ENCODE data around the gene MAMDC2. TPM values are rescaled to one million over a fixed set of nuclear protein-coding genes. Genes with fewer than 3 reads are reported as not detected.

MAMDC2 gene
- total RNA-seq, 4 donors from 2014 or later, result 8.9 to 24.7 (median 17.4) TPM

DNA sequence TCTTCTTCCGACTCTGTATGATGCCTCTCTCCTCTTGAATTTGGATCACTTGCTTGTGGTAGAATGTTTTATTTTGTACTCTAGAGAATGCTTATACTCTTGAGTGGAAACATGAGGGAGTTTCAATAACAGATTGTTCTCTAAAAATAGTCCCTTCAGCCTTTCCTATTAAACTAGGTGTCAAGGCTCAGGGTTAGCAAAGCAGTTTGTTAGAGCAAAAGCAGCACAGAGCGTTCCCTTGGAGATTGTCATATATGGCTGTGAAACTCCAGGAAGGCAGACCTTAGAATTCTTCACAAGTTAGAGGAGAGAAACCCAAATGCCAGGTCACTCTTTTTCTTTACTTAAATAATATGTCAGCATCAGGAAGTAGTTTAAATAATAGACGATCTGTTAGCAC lies 33.0 kb downstream of the MAMDC2 start:
- Histone ChIP-seq H3K27ac (peak overlapping the region in 2 of 4 donors; percentile 64 to 76), H3K36me3 (no peaks in the 10 kb centered on the region), H3K4me1 (peaks cover 0 to 23% (median 0%) of the 10 kb centered on the region in 4 donors), H3K27me3 (no peaks in the 10 kb centered on the region), H3K4me3 (no peak overlapping the region), H3K9me3 (no peaks in the 10 kb centered on the region)
- no peak for TF ChIP-seq POLR2A (IDR thresholded peaks at IDR 0.05)
- TF ChIP-seq, protein P1, sequence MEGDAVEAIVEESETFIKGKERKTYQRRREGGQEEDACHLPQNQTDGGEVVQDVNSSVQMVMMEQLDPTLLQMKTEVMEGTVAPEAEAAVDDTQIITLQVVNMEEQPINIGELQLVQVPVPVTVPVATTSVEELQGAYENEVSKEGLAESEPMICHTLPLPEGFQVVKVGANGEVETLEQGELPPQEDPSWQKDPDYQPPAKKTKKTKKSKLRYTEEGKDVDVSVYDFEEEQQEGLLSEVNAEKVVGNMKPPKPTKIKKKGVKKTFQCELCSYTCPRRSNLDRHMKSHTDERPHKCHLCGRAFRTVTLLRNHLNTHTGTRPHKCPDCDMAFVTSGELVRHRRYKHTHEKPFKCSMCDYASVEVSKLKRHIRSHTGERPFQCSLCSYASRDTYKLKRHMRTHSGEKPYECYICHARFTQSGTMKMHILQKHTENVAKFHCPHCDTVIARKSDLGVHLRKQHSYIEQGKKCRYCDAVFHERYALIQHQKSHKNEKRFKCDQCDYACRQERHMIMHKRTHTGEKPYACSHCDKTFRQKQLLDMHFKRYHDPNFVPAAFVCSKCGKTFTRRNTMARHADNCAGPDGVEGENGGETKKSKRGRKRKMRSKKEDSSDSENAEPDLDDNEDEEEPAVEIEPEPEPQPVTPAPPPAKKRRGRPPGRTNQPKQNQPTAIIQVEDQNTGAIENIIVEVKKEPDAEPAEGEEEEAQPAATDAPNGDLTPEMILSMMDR (IDR thresholded peaks at IDR 0.05), result no peak
- DNase-seq, result no peak

DNA sequence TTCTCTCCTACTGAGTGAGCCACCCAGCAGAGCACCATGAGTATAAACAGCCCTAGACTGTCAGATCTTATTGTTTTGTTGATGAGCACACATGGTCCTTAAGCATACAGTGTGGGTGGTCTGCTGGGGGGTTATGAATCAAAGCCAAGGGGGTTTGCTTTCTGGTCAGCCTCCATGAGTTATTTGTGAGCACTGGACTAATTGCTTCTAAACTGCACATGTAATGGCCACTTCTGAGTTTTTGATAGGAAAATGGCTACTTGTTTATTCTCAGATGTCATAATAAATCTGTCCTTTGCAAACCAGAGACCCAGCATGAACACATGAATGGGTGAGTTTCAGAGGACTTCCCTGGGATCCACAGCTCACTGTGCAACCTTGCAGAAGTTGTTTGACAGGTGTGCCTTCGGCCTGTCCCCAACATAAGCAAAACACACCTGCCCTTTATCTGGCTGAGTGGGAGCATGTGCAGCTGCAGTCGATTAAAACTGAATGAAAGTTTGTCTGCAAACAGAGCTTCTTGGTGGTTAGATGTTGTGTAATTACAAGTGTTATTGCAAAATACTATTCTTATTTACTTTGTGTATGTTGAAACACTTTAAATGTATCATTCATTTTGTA lies 35.9 kb downstream of the MAMDC2 start:
- TF ChIP-seq POLR2A (IDR thresholded peaks at IDR 0.05), result no peak
- TF ChIP-seq, protein P1 (IDR thresholded peaks at IDR 0.05), result no peak
- no peak for DNase-seq
- Histone ChIP-seq H3K4me3 (no peak overlapping the region), H3K4me1 (peaks cover 0 to 17% (median 0%) of the 10 kb centered on the region in 4 donors), H3K36me3 (no peaks in the 10 kb centered on the region), H3K27ac (peak overlapping the region in 2 of 4 donors; percentile 48 to 76), H3K9me3 (no peaks in the 10 kb centered on the region), H3K27me3 (no peaks in the 10 kb centered on the region)

DNA sequence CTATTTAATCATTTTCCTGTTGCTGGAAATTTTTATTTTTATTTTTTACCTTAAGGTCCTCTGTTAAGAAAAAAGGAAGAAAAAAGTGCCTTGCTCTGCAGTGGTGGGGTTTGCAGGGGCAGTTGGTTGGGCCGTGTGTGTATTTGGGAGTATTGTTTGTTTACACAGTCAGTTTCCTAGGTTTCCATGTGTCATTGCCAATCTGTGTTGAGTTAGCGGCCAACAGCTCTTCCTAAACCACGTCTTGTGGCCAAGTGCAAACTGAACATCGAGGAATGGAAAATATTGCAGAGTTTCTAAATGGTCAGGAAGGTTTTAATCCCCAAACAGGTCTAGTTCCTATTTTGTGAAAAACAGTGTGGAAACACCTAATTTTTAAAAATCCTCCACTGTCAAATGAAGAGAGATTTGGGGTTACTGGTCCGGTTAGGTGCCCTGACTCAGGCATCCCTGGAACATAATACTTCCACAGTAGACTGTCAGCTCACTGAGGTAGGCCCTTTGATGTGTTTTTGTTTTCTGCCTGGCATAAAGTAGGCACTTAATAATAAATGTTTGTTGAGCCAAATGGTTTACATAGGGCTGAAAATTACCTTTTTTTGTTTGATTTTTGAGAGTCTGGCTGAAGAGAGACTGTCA lies 37.0 kb downstream of the MAMDC2 start:
- Histone ChIP-seq H3K27ac (peak overlapping the region in 2 of 4 donors; percentile 65 to 76), H3K27me3 (no peaks in the 10 kb centered on the region), H3K4me1 (peaks cover 0 to 7% (median 0%) of the 10 kb centered on the region in 4 donors), H3K9me3 (no peaks in the 10 kb centered on the region), H3K4me3 (no peak overlapping the region), H3K36me3 (no peaks in the 10 kb centered on the region)
- TF ChIP-seq, protein P1 (IDR thresholded peaks at IDR 0.05), result no peak
- no peak for TF ChIP-seq POLR2A (IDR thresholded peaks at IDR 0.05)
- no peak for DNase-seq

DNA sequence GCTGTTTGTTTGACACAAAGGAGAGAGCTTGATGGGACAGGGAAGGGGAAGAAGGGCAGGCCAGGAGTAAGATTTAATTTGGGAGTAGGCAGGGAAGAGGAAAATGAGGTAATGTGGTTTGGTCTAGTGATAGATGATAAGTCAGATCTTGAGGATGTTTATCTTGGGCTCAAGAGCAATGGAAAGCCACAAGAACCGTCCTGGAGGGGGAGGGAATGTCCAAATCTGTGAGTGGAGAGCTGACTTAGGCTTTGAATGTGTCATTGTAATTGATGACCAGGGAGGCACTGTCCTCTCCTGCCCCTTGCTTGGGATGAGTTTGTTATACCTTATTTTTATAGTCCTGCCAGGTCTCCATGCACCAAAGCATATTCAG lies 37.5 kb downstream of the MAMDC2 start:
- Histone ChIP-seq H3K36me3 (no peaks in the 10 kb centered on the region), H3K27ac (peak overlapping the region in 2 of 4 donors; percentile 65 to 76), H3K4me3 (no peak overlapping the region), H3K4me1 (peaks cover 0 to 2% (median 0%) of the 10 kb centered on the region in 4 donors), H3K9me3 (no peaks in the 10 kb centered on the region), H3K27me3 (no peaks in the 10 kb centered on the region)
- DNase-seq, result no peak
- TF ChIP-seq, protein P1 (IDR thresholded peaks at IDR 0.05), result no peak

DNA sequence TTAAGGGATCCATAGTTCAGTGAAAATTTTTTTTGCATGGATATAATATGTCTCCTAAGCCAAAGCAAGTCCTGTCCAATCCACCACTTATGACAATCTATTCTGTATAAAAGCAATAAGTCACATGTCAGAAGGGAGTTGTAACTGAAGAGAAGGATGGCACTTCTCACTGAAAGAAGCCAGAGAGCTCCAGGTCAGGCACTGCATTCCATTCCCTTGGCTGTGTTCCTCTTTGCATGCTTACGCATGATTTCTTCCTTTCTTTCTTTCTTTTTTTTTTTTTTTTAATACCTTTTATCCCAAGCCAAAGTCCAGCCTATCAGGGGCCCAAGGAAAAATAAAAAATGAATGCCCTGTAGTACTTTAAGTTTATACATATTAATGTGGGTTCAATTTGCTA lies 39.8 kb downstream of the MAMDC2 start:
- no peak for DNase-seq
- no peaks in the 10 kb centered on the region for H3K4me1 ChIP-seq
- no peak for TF ChIP-seq POLR2A (IDR thresholded peaks at IDR 0.05)
- TF ChIP-seq, protein P1 (IDR thresholded peaks at IDR 0.05), result no peak

More for the DNA sequence above, 39.8 kb downstream of the MAMDC2 start:
- H3K27ac ChIP-seq, result peak overlapping the region in 1 of 4 donors; percentile 41
- no peaks in the 10 kb centered on the region for H3K9me3 ChIP-seq
- no peaks in the 10 kb centered on the region for H3K36me3 ChIP-seq
- no peak overlapping the region for H3K4me3 ChIP-seq
- H3K27me3 ChIP-seq, result no peaks in the 10 kb centered on the region

Measured in Peyer's patch (tissue), 4 donors.